ENCODE data around the gene MAST2.
"Not testable (repeated sequence)": the region's sequence is repeated elsewhere in the genome, so short reads cannot be mapped to it uniquely, and the experiment has no call there.

MAST2 gene

DNA sequence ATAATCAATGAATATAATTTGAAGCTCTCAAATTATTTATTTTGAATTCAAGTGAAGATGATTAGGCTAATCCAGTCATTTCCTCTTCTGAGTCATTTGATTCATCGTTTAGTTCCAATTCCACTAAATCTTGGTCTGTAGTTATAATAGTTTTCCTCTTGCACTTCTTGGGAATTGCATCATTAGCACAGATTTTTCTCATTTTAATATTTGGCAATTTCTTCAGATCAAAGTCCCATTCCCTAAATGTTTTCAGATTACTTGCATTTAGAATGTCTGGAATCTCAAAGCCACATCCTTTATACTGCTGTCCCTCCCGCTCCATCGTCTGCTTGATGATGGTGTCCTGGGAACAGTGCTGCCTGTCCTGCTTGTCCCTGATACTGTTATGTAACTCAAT, 43.5 kb downstream of the MAST2 start:
- no peak overlapping the region for H3K27ac ChIP-seq
- H3K4me1 ChIP-seq (ENCODE audit: control insufficient read depth in 1 of 2, insufficient read depth in 1 of 2, low read depth in 1 of 2, low read length in 1 of 2), result no peaks in the 10 kb centered on the region
- no peaks in the 10 kb centered on the region for H3K36me3 ChIP-seq
- H3K9me3 ChIP-seq, result no peaks in the 10 kb centered on the region
- no peak overlapping the region for H3K4me3 ChIP-seq (ENCODE audit: low read depth in 1 of 2, low read length in 1 of 2)
- no peak for TF ChIP-seq CTCF (IDR thresholded peaks at IDR 0.05)
- no peaks in the 10 kb centered on the region for H3K27me3 ChIP-seq

DNA sequence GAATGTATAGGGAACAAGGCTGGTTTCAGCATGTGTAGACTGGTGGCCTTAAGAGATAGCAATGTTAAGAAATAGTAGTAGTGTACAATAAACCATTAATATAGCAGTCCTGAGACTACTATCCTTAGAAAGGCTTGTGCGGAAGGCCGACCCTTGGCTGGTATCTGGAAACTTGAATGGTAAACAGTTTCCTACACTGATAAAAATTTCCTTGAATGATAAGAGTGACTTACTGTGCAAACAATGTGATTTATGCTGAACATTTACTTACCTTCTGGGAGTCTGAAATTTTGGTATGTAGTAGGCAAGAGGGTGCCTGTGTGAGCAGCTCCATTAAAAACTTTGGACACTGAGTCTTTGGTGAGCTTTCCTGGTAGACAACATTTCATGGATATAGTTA, 44.7 kb downstream of the MAST2 start:
- H3K36me3 ChIP-seq, result no peaks in the 10 kb centered on the region
- H3K27ac ChIP-seq, result no peak overlapping the region
- H3K4me1 ChIP-seq (ENCODE audit: control insufficient read depth in 1 of 2, insufficient read depth in 1 of 2, low read depth in 1 of 2, low read length in 1 of 2), result no peaks in the 10 kb centered on the region
- no peaks in the 10 kb centered on the region for H3K27me3 ChIP-seq
- no peak for TF ChIP-seq CTCF (IDR thresholded peaks at IDR 0.05)
- H3K9me3 ChIP-seq, result no peaks in the 10 kb centered on the region
- H3K4me3 ChIP-seq (ENCODE audit: low read depth in 1 of 2, low read length in 1 of 2), result no peak overlapping the region

DNA sequence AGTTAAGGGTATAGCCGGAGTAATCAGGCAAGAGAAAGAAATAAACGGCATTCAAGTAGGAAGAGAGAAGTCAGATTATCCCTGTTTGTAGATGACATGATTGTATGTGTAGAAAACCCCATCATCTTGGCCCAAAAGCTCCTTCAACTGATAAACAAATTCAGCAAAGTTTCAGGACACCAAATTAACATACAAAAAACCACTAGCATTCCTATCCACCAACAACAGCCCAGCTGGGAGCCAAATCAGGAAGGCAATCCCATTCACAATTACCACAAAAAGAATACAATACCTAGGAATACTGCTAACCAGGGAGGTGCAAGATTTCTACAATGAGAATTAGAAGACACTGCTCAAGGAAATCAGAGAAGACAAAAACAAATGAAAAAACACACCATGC, 45.3 kb downstream of the MAST2 start:
- TF ChIP-seq CTCF (IDR thresholded peaks at IDR 0.05), result no peak
- Histone ChIP-seq H3K27ac (no peak overlapping the region), H3K9me3 (no peaks in the 10 kb centered on the region), H3K27me3 (no peaks in the 10 kb centered on the region), H3K4me1 (ENCODE audit: control insufficient read depth in 1 of 2, insufficient read depth in 1 of 2, low read depth in 1 of 2, low read length in 1 of 2) (no peaks in the 10 kb centered on the region), H3K4me3 (ENCODE audit: low read depth in 1 of 2, low read length in 1 of 2) (no peak overlapping the region), H3K36me3 (no peaks in the 10 kb centered on the region)

DNA sequence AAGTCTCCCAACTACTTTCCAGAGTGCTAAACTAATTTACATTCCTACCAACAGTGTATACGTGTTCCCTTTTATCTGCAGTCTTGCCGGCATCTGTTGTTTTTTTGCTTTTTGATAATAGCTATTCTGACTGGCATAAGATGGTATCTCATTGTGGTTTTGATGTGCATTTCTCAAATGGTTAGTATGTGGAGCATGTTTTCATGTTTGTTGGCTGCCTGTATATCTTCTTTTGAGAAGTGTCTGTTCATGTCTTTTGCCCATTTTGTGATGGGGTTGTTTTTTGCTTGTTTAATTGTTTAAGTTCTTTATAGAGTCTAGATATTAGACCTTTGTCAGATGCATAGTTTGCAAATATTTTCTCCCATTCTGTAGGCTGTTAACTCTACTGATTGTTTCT, 46.6 kb downstream of the MAST2 start:
- Histone ChIP-seq H3K4me1 (ENCODE audit: control insufficient read depth in 1 of 2, insufficient read depth in 1 of 2, low read depth in 1 of 2, low read length in 1 of 2) (no peaks in the 10 kb centered on the region), H3K36me3 (no peaks in the 10 kb centered on the region), H3K9me3 (no peaks in the 10 kb centered on the region), H3K4me3 (ENCODE audit: low read depth in 1 of 2, low read length in 1 of 2) (no peak overlapping the region), H3K27me3 (no peaks in the 10 kb centered on the region), H3K27ac (no peak overlapping the region)
- no peak for TF ChIP-seq CTCF (IDR thresholded peaks at IDR 0.05)

DNA sequence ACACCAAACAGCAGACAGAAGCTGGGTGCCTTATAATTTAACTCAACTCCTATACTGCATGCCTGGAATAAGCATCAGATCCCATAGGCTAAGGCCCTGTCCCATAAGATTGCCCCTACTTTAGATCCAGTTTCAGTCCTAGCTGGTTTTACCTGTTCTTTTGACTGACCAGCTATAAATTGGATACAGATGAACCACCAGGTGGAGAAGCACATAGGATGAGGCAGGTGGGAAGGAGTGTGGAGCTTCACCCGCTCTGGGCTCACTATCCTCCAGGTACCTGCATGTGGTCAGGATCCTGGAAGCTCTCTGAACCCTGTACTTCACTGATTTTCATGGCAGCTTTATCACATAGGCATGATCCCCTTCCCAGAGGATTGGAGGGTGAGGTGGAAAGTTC, 51.3 kb downstream of the MAST2 start:
- no peaks in the 10 kb centered on the region for H3K36me3 ChIP-seq
- no peaks in the 10 kb centered on the region for H3K4me1 ChIP-seq (ENCODE audit: control insufficient read depth in 1 of 2, insufficient read depth in 1 of 2, low read depth in 1 of 2, low read length in 1 of 2)
- H3K9me3 ChIP-seq, result no peaks in the 10 kb centered on the region
- H3K27ac ChIP-seq, result no peak overlapping the region
- H3K27me3 ChIP-seq, result no peaks in the 10 kb centered on the region
- H3K4me3 ChIP-seq (ENCODE audit: low read depth in 1 of 2, low read length in 1 of 2), result no peak overlapping the region
- TF ChIP-seq CTCF (IDR thresholded peaks at IDR 0.05), result no peak

GRCh38 chr1:45857101-45857700, 53.8 kb downstream of the MAST2 start:
- Histone ChIP-seq H3K9me3 (no peaks in the 10 kb centered on the region), H3K4me1 (ENCODE audit: control insufficient read depth in 1 of 2, insufficient read depth in 1 of 2, low read depth in 1 of 2, low read length in 1 of 2) (no peaks in the 10 kb centered on the region), H3K27ac (no peak overlapping the region), H3K27me3 (no peaks in the 10 kb centered on the region), H3K4me3 (ENCODE audit: low read depth in 1 of 2, low read length in 1 of 2) (no peak overlapping the region), H3K36me3 (no peaks in the 10 kb centered on the region)
- no peak for TF ChIP-seq CTCF (IDR thresholded peaks at IDR 0.05)

GRCh38 chr1:45857755-45858492, 54.5 kb downstream of the MAST2 start:
- H3K4me1 ChIP-seq (ENCODE audit: control insufficient read depth in 1 of 2, insufficient read depth in 1 of 2, low read depth in 1 of 2, low read length in 1 of 2); H3K27ac ChIP-seq; H3K27me3 ChIP-seq; H3K4me3 ChIP-seq (ENCODE audit: low read depth in 1 of 2, low read length in 1 of 2); H3K36me3 ChIP-seq; H3K9me3 ChIP-seq: not testable (repeated sequence)

All from neutrophil (primary cell).